ENCODE results near the gene MTHFSD. TPM values are rescaled to one million over a fixed set of nuclear protein-coding genes. Genes with fewer than 3 reads are reported as not detected.

The MTHFSD gene
- total and polyA plus RNA-seq, 10 of the 15 experiments (the other 5 are each of a cell fraction or from before 2014, with no cell fraction given) = 2.2 to 24.5 (median 18.1) TPM

DNA sequence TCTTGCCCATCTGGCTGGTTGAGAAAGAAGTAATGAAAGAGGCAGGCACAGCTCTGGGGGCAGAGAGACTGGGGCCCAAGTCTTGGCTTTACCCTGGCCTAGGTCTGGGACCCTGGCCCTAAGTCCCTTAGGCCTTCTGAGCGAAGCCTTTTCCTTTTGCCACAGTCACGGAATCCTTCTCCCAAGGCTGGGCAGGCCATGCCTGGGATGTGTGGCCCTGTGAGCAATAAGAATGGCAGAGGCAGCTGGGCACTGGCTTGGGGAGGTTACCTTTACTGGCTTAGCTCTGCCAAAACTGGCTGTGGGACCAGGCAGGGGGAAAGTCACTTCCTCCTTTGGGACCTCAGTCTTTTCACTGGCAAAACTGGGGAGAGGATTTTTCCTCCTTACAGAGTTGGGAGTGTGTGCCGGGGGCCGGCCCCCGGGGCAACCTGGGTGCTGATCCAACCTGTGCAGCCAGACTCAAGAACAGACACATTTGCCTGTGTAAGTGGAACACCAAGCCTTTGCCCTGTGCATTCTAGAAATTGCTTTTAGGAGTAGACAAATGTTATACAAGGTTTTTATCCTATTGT lies 31.8 kb downstream of the MTHFSD start:
- no peaks in the 10 kb centered on the region for H4K20me1 ChIP-seq (ENCODE audit: control insufficient read depth, insufficient read depth)
- no peak for ATAC-seq
- in situ Hi-C loops (cut with MboI) = loop anchor here (5.0 kb wide), 2 partner anchors 181 to 701 kb away; no protein-coding TSS in a partner anchor

More for the DNA sequence above, 31.8 kb downstream of the MTHFSD start:
- WGBS (ENCODE audit: insufficient coverage, insufficient replicate concordance, low lambda C conversion rate, missing lambda C conversion rate) = 42% methylated on average over 5 of the region's 5 CpGs
- TF ChIP-seq STAT1 (conservative IDR thresholded peaks at IDR 0.05) (no peak), ZNF217 (IDR thresholded peaks at IDR 0.05) (no peak), YY1 (IDR thresholded peaks at IDR 0.05; ENCODE audit: low read depth, low read length) (no peak), POLR2A (IDR thresholded peaks at IDR 0.05; ENCODE audit: low read depth, low read length) (no peak), SMARCA5 (IDR thresholded peaks at IDR 0.05) (no peak), MEF2B (IDR thresholded peaks at IDR 0.05; ENCODE audit: partially characterized antibody, poor library complexity, severe bottlenecking) (no peak), ETV6 (conservative IDR thresholded peaks at IDR 0.05 in 1 of 2, IDR thresholded peaks at IDR 0.05 in 1 of 2; ENCODE audit: borderline replicate concordance in 1 of 2, low read depth in 1 of 2) (no peak), TCF12 (IDR thresholded peaks at IDR 0.05; ENCODE audit: low read depth, low read length) (no peak), PAX5 (IDR thresholded peaks at IDR 0.05; ENCODE audit: borderline replicate concordance, low read depth, low read length) (no peak)
- TF ChIP-seq, protein P1, sequence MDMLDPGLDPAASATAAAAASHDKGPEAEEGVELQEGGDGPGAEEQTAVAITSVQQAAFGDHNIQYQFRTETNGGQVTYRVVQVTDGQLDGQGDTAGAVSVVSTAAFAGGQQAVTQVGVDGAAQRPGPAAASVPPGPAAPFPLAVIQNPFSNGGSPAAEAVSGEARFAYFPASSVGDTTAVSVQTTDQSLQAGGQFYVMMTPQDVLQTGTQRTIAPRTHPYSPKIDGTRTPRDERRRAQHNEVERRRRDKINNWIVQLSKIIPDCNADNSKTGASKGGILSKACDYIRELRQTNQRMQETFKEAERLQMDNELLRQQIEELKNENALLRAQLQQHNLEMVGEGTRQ (IDR thresholded peaks at IDR 0.05; ENCODE audit: borderline replicate concordance, low read depth, low read length) = no peak
- TF ChIP-seq, protein P2, sequence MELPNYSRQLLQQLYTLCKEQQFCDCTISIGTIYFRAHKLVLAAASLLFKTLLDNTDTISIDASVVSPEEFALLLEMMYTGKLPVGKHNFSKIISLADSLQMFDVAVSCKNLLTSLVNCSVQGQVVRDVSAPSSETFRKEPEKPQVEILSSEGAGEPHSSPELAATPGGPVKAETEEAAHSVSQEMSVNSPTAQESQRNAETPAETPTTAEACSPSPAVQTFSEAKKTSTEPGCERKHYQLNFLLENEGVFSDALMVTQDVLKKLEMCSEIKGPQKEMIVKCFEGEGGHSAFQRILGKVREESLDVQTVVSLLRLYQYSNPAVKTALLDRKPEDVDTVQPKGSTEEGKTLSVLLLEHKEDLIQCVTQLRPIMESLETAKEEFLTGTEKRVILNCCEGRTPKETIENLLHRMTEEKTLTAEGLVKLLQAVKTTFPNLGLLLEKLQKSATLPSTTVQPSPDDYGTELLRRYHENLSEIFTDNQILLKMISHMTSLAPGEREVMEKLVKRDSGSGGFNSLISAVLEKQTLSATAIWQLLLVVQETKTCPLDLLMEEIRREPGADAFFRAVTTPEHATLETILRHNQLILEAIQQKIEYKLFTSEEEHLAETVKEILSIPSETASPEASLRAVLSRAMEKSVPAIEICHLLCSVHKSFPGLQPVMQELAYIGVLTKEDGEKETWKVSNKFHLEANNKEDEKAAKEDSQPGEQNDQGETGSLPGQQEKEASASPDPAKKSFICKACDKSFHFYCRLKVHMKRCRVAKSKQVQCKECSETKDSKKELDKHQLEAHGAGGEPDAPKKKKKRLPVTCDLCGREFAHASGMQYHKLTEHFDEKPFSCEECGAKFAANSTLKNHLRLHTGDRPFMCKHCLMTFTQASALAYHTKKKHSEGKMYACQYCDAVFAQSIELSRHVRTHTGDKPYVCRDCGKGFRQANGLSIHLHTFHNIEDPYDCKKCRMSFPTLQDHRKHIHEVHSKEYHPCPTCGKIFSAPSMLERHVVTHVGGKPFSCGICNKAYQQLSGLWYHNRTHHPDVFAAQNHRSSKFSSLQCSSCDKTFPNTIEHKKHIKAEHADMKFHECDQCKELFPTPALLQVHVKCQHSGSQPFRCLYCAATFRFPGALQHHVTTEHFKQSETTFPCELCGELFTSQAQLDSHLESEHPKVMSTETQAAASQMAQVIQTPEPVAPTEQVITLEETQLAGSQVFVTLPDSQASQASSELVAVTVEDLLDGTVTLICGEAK (IDR thresholded peaks at IDR 0.05; ENCODE audit: borderline replicate concordance) = no peak
- ChIA-PET SMC1A (ENCODE audit: uncharacterized antibody, unreplicated experiment) (no interaction called here), RAD21 (ENCODE audit: unreplicated experiment) (no interaction called here), POLR2A (no interaction called here), CTCF (no interaction called here)
- Histone ChIP-seq H3K79me2 (ENCODE audit: control insufficient read depth, insufficient read depth, low read length) (no peaks in the 10 kb centered on the region), H3K4me3 (no peak overlapping the region), H3K27ac (ENCODE audit: control insufficient read depth, insufficient read depth) (no peak overlapping the region), H2AFZ (ENCODE audit: control insufficient read depth, low read depth, low read length) (no peak overlapping the region), H3K27me3 (replicated peaks in 1 of 2; ENCODE audit: control insufficient read depth in 2 of 2, insufficient read depth in 2 of 2, low read length in 1 of 2) (no peaks in the 10 kb centered on the region; a peak in 1 of 4 replicates), H3K4me2 (ENCODE audit: control insufficient read depth, insufficient read depth) (no peak overlapping the region), H3K9ac (ENCODE audit: control insufficient read depth, insufficient read depth, low read length) (no peak overlapping the region), H3K36me3 (ENCODE audit: control insufficient read depth in 2 of 2, insufficient read depth in 2 of 2, low read length in 1 of 2) (no peaks in the 10 kb centered on the region), H3K4me1 (ENCODE audit: control insufficient read depth, insufficient read depth, low read length) (no peaks in the 10 kb centered on the region), H3K9me3 (replicated peaks; ENCODE audit: control insufficient read depth, insufficient read depth, low read length) (no peaks in the 10 kb centered on the region)
- no peak for DNase-seq (ENCODE audit: low read depth, low spot score)
- no TSS peak for BruUV-seq (replicated peaks)
- intact Hi-C loops (cut with micrococcal nuclease; ENCODE audit: unreplicated experiment) = no loop called here
- FAIRE-seq = no peak

All from GM12878 (cell line).